Right cardiac atrium (tissue), 5 donors: ENCODE results near the gene EFNA5. TPM values are rescaled to one million over a fixed set of nuclear protein-coding genes. Genes with fewer than 3 reads are reported as not detected.
A peak's percentile ranks its signal among the peaks of the same experiment; 100 is the strongest.

ENCODE experiments used
- ATAC-seq, 2 donors: fragments of 200-7000 bp; cut with Tn5 transposase; one replicate each; pipeline versions ENCODE4 v1.8.0 to v1.9.1; 2020; ENCODE audit warnings: moderate library complexity in 2 of 2, mild to moderate bottlenecking in 1 of 2
- DNase-seq, 3 donors: peaks; one replicate each; pipeline ENCODE4 v3.0.0-alpha.2; 2020
- H3K27ac ChIP-seq: one replicate; pipeline ENCODE4 v1.5.1; 2013; ENCODE audit warnings: mild to moderate bottlenecking, low read length, control low read depth, moderate library complexity
- H3K27me3 ChIP-seq: one replicate; pipeline ENCODE4 v1.6.1; 2013; ENCODE audit not compliant: control insufficient read depth, insufficient read depth
- H3K4me1 ChIP-seq: one replicate; pipeline ENCODE4 v1.6.1; 2013; ENCODE audit warnings: low read length; ENCODE audit not compliant: control insufficient read depth, insufficient read depth
- H3K4me3 ChIP-seq: one replicate; pipeline ENCODE4 v1.5.1; 2013; ENCODE audit warnings: low read length, control low read depth
- H3K9me3 ChIP-seq: one replicate; pipeline ENCODE4 v1.6.1; 2013; ENCODE audit warnings: low read length; ENCODE audit not compliant: control insufficient read depth
- WGBS: extraction: QIAGEN DNeasy Blood & Tissue Kit; methylation state at CpG from one replicate; pipeline ENCODE4 v1.1.7; 2013; 5-methylcytosine and 5-hydroxymethylcytosine counted together
- intact Hi-C, 4 donors: fragments of 100-400 bp; cut with DNase I; formaldehyde crosslinking; loops; one replicate each; pipeline versions ENCODE4 v1.11.0 to v1.14.0; 2022 to 2023
- polyA plus RNA-seq: library from polyadenylated mRNA; stranded (reverse); fragments of 200-250 nt; gene quantifications from one replicate; pipeline ENCODE4 v1.2.3, GENCODE V29; 2013
- total RNA-seq, 4 donors: library from RNA; stranded (reverse); fragmentation: NEBNext Ultra II Directional; extraction: Animal tissue kit (Norgen Biotek cat#: 25700); gene quantifications; one replicate each; pipeline ENCODE4 v1.2.1, GENCODE V29; 2021
- donor health status: healthy with polysubstance abuse.
- donor health status: DM: no; HTN: yes; CAD: no.
- donor health status: DM: no; HTN: no; CAD: no.
- donor health status: DM: no; HTN: yes; CAD: no; lungs with severe emphysema.
- donor health status: DM: yes; HTN: yes; CAD: no.

Gene EFNA5
- total and polyA plus RNA-seq, 5 donors, result 4.5 to 26.4 (median 21.8) TPM

GRCh38 chr5:107567901-107568671 lies 102.7 kb downstream of the EFNA5 start:
- intact Hi-C loops, result no loop called here
- Histone ChIP-seq H3K4me3 (no peak overlapping the region), H3K27ac (no peak overlapping the region), H3K4me1 (peaks cover 4% of the 10 kb centered on the region), H3K9me3 (no peaks in the 10 kb centered on the region), H3K27me3 (no peaks in the 10 kb centered on the region)
- DNase-seq, result no peak
- WGBS, result 89% methylated on average over 4 of the region's 4 CpGs
- ATAC-seq, result no peak

GRCh38 chr5:107566986-107567385 lies 103.8 kb downstream of the EFNA5 start:
- no peaks in the 10 kb centered on the region for H3K9me3 ChIP-seq
- intact Hi-C loops, result no loop called here
- H3K27me3 ChIP-seq, result no peaks in the 10 kb centered on the region
- H3K4me1 ChIP-seq, result no peaks in the 10 kb centered on the region
- no peak overlapping the region for H3K27ac ChIP-seq
- ATAC-seq, result no peak
- WGBS, result 52% methylated on average over 2 of the region's 2 CpGs
- DNase-seq, result no peak
- no peak overlapping the region for H3K4me3 ChIP-seq

GRCh38 chr5:107565791-107566767 lies 104.7 kb downstream of the EFNA5 start:
- intact Hi-C loops, result no loop called here
- no peaks in the 10 kb centered on the region for H3K4me1 ChIP-seq
- no peaks in the 10 kb centered on the region for H3K27me3 ChIP-seq
- no peak overlapping the region for H3K4me3 ChIP-seq
- 43% methylated on average over 10 of the region's 10 CpGs for WGBS
- H3K27ac ChIP-seq, result peak overlapping the region; percentile 48
- no peak for ATAC-seq
- H3K9me3 ChIP-seq, result no peaks in the 10 kb centered on the region
- peak in 1 of 3 donors; percentile 51 for DNase-seq

GRCh38 chr5:107564931-107565372 lies 105.8 kb downstream of the EFNA5 start:
- H3K4me3 ChIP-seq, result no peak overlapping the region
- H3K4me1 ChIP-seq, result no peaks in the 10 kb centered on the region
- ATAC-seq (no peak), DNase-seq (no peak)
- H3K27ac ChIP-seq, result no peak overlapping the region
- no peaks in the 10 kb centered on the region for H3K9me3 ChIP-seq
- H3K27me3 ChIP-seq, result no peaks in the 10 kb centered on the region
- intact Hi-C loops, result no loop called here
- WGBS, result 73% methylated on average over 4 of the region's 4 CpGs

DNA sequence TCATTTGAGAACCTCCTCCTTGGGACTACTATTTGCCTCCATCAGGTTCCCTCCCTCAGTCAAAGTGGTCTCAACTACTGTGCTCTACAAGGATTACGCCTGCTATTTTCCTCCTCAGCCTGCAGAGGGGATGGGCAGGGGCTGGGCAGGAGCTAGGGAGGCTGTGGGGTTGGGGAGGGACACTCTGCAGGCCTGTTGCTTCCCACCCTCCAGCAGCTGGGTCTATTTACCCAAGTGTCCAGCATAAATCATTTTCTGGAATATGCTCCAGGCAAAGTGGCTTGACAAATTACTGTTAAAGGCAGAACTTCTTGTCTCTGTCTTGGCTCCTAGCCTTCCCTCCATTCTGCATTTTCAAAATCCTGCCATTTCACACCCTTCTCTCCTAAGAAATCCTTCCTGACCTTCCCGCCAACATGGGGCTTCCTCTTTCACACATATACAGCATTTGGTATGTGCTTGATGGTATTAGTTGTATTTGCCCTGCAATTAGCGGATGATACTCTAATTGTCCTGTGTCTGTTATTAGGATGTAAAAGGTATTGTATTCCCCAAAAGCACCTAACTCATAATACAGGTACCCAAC lies 106.7 kb downstream of the EFNA5 start:
- H3K27ac ChIP-seq, result no peak overlapping the region
- no peaks in the 10 kb centered on the region for H3K4me1 ChIP-seq
- WGBS, result 92% methylated on average over 3 of the region's 3 CpGs
- no peak overlapping the region for H3K4me3 ChIP-seq
- no peak for ATAC-seq
- intact Hi-C loops, result no loop called here
- no peaks in the 10 kb centered on the region for H3K27me3 ChIP-seq
- DNase-seq, result no peak
- no peaks in the 10 kb centered on the region for H3K9me3 ChIP-seq

GRCh38 chr5:107560377-107560776 lies 110.4 kb downstream of the EFNA5 start:
- no peaks in the 10 kb centered on the region for H3K4me1 ChIP-seq
- DNase-seq (no peak), ATAC-seq (no peak)
- 74% methylated on average over 6 of the region's 6 CpGs for WGBS
- H3K4me3 ChIP-seq, result no peak overlapping the region
- no peak overlapping the region for H3K27ac ChIP-seq
- intact Hi-C loops, result no loop called here
- no peaks in the 10 kb centered on the region for H3K9me3 ChIP-seq
- H3K27me3 ChIP-seq, result no peaks in the 10 kb centered on the region

DNA sequence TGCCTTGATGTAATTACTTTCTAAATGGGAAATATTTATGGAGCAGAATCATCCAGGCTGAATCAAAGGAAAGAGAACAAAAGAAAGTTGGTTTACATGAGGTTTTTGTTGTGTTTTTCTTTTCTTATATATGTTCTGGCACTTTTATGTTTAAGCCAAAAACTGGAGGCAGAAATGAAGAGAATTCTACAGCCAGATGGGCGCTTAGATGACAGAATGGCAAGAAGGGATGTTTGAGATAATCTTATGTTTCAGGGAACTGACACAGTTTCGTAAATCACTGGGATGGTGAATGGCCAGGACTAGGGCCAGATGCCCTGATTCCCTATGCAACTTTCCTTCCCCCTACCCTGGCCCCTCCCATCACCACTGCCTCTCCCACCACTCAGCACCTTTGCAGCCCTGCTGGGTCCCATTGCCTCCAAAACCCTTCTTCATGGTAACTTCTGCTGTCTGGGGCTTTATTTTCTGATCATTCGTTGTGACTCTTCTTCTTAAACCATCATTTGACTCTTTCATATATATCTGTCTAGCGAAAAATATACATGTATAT lies 111.8 kb downstream of the EFNA5 start:
- Histone ChIP-seq H3K27ac (no peak overlapping the region), H3K4me3 (no peak overlapping the region), H3K27me3 (no peaks in the 10 kb centered on the region), H3K9me3 (no peaks in the 10 kb centered on the region), H3K4me1 (no peaks in the 10 kb centered on the region)
- WGBS, result 80% methylated on average over 4 of the region's 4 CpGs
- DNase-seq (no peak), ATAC-seq (no peak)
- intact Hi-C loops, result no loop called here

GRCh38 chr5:107557051-107557658 lies 113.6 kb downstream of the EFNA5 start:
- peak; percentile 26 to 70 (median 57) for DNase-seq
- WGBS, result 50% methylated on average over 11 of the region's 11 CpGs
- no peak overlapping the region for H3K4me3 ChIP-seq
- H3K27me3 ChIP-seq, result no peaks in the 10 kb centered on the region
- intact Hi-C loops, result no loop called here
- no peaks in the 10 kb centered on the region for H3K9me3 ChIP-seq
- no peaks in the 10 kb centered on the region for H3K4me1 ChIP-seq
- peak; percentile 76 to 82 for ATAC-seq
- peak overlapping the region; percentile 51 for H3K27ac ChIP-seq

- Histone ChIP-seq H3K27ac (peak overlapping the region; percentile 51), H3K4me1 (no peaks in the 10 kb centered on the region), H3K27me3 (no peaks in the 10 kb centered on the region), H3K9me3 (no peaks in the 10 kb centered on the region), H3K4me3 (no peak overlapping the region)
- ATAC-seq (no peak), DNase-seq (no peak)
- WGBS, result 97% methylated on average over 7 of the region's 7 CpGs
- intact Hi-C loops, result no loop called here
Measured at GRCh38 chr5:107556575-107556974, 114.2 kb downstream of the EFNA5 start.

DNA sequence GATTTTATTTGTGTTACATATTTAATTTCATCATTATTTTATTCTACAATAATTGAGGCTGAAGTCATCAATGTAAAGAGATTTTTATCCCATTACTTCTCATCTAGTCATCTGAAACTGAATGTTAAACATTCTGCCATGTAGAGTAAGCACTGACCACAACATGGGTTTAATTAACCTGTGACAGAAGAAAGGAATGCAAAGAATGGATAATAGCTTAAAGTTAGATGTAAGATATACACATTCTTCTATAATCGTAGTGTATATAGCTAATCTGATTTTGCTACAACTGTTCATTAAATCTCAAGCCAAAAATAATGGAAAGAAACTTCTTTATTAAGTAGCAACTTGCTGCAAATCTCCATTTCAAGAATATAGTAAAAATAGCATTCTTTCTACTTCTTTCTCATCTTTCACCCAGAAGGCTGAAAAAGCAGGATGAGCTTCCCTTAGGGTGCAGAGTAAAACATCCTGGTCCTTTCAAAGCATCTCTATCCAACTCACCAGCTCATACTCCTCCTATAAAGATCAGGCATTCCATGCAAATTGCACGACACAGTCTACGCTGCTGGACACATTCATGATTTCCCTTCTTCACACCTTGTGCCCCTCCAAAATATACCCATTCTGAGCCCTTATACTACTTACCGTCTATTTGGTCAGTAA lies 115.2 kb downstream of the EFNA5 start:
- intact Hi-C loops, result no loop called here
- DNase-seq, result no peak
- WGBS, result 75% methylated on average over 4 of the region's 4 CpGs

More for the DNA sequence above, 115.2 kb downstream of the EFNA5 start:
- ATAC-seq, result no peak
- no peaks in the 10 kb centered on the region for H3K27me3 ChIP-seq
- H3K9me3 ChIP-seq, result no peaks in the 10 kb centered on the region
- no peaks in the 10 kb centered on the region for H3K4me1 ChIP-seq
- H3K27ac ChIP-seq, result no peak overlapping the region
- H3K4me3 ChIP-seq, result no peak overlapping the region
